GM12891 (cell line): ENCODE data around the gene MYBPHL.

Source experiments
- PAX5 ChIP-seq: IDR thresholded peaks from 2 replicates; pipeline ENCODE4 v1.6.1; 2011; ENCODE audit warnings: low read length, moderate library complexity, mild to moderate bottlenecking; ENCODE audit not compliant: insufficient read depth, severe bottlenecking
- POLR2A ChIP-seq: IDR thresholded peaks from 2 replicates; pipeline ENCODE4 v1.6.1; 2011; ENCODE audit warnings: low read depth, low read length, control low read depth
- POLR2AphosphoS5 ChIP-seq: IDR thresholded peaks from 2 replicates; pipeline ENCODE4 v1.6.1; 2011; ENCODE audit warnings: low read depth, low read length, control low read depth
- POU2F2 ChIP-seq: IDR thresholded peaks from 2 replicates; pipeline ENCODE4 v1.6.1; 2011; ENCODE audit warnings: low read depth, mild to moderate bottlenecking, control low read depth, low read length, moderate library complexity
- SPI1 ChIP-seq: IDR thresholded peaks from 2 replicates; pipeline ENCODE4 v1.6.1; 2011; ENCODE audit warnings: low read depth, low read length, control low read depth
- TAF1 ChIP-seq: IDR thresholded peaks from 2 replicates; pipeline ENCODE4 v1.6.1; 2011; ENCODE audit warnings: low read depth, low read length, control low read depth

- no peak for TF ChIP-seq POLR2A
- no peak for TF ChIP-seq POLR2AphosphoS5
- no peak for TF ChIP-seq SPI1
- no peak for TF ChIP-seq POU2F2
- no peak for TF ChIP-seq PAX5
- no peak for TF ChIP-seq TAF1
Observed at GRCh38 chr1:109265741-109266330, 41.0 kb downstream of the MYBPHL start.
